GM23338 (cell line): ENCODE measurements around the gene ARL5A. TPM values are rescaled to one million over a fixed set of nuclear protein-coding genes. Genes with fewer than 3 reads are reported as not detected.

Experiments
- ATAC-seq: fragments of 200-7000 bp; cut with Tn5 transposase; 3 replicates; pipeline ENCODE4 v1.9.1; 2020
- DNase-seq: peaks from one replicate; pipeline ENCODE4 v3.0.0-alpha.2; 2015; ENCODE audit warnings: low spot score
- H2AFZ ChIP-seq: fragments of 200-600 bp; sonication (generic); 2 replicates; pipeline ENCODE4 v1.8.0; 2016; ENCODE audit warnings: antibody characterized with exemption, mild to moderate bottlenecking, moderate library complexity
- H3F3A ChIP-seq: fragments of 200-600 bp; sonication (generic); replicated peaks from 2 replicates; pipeline ENCODE4 v1.8.0; 2017; ENCODE audit warnings: antibody characterized with exemption, mixed run types, low read depth
- H3K27ac ChIP-seq: fragments of 200-600 bp; sonication (generic); 2 replicates; pipeline ENCODE4 v1.6.1; 2016; ENCODE audit warnings: low read depth
- H3K27me3 ChIP-seq: fragments of 200-600 bp; sonication (generic); 2 replicates; pipeline ENCODE4 v1.8.0; 2016; ENCODE audit warnings: mild to moderate bottlenecking, mixed run types, moderate library complexity; ENCODE audit not compliant: insufficient read depth
- H3K36me3 ChIP-seq: fragments of 200-600 bp; sonication (generic); 2 replicates; pipeline ENCODE4 v1.8.0; 2016; ENCODE audit warnings: mild to moderate bottlenecking; ENCODE audit not compliant: insufficient read depth
- H3K4me1 ChIP-seq: fragments of 200-600 bp; sonication (generic); 2 replicates; pipeline ENCODE4 v1.8.0; 2016; ENCODE audit warnings: mild to moderate bottlenecking, moderate library complexity; ENCODE audit not compliant: insufficient read depth
- H3K4me2 ChIP-seq: fragments of 200-600 bp; sonication (generic); 2 replicates; pipeline ENCODE4 v1.7.1; 2017; ENCODE audit warnings: mixed run types
- H3K4me3 ChIP-seq: fragments of 200-600 bp; sonication (generic); 2 replicates; pipeline ENCODE4 v1.6.1; 2016; ENCODE audit warnings: mixed run types
- H3K79me2 ChIP-seq: fragments of 200-600 bp; sonication (generic); replicated peaks from 2 replicates; pipeline ENCODE4 v1.8.0; 2017; ENCODE audit warnings: mild to moderate bottlenecking; ENCODE audit not compliant: insufficient read depth
- H3K9me2 ChIP-seq: fragments of 200-600 bp; sonication (generic); 2 replicates; pipeline ENCODE4 v1.8.0; 2017; ENCODE audit not compliant: insufficient read depth
- H4K20me1 ChIP-seq: fragments of 200-600 bp; sonication (generic); replicated peaks from 2 replicates; pipeline ENCODE4 v1.8.0; 2017; ENCODE audit warnings: mild to moderate bottlenecking; ENCODE audit not compliant: insufficient read depth
- H3K27ac Mint-ChIP-seq: 2 replicates; pipeline ENCODE4 v1.8.0; 2020; ENCODE audit warnings: inconsistent platforms, mild to moderate bottlenecking, moderate library complexity, mixed read lengths
- H3K27me3 Mint-ChIP-seq: 3 replicates; pipeline ENCODE4 v1.8.0; 2022; ENCODE audit warnings: low read depth, mild to moderate bottlenecking, moderate library complexity, mixed read lengths, inconsistent platforms; ENCODE audit not compliant: insufficient read depth, poor library complexity
- H3K36me3 Mint-ChIP-seq: 3 replicates; pipeline ENCODE4 v1.8.0; 2021; ENCODE audit warnings: low read depth, mild to moderate bottlenecking, inconsistent platforms, moderate library complexity, mixed read lengths
- H3K4me1 Mint-ChIP-seq: 3 replicates; pipeline ENCODE4 v1.8.0; 2020; ENCODE audit warnings: mild to moderate bottlenecking, inconsistent platforms, mixed read lengths
- H3K4me3 Mint-ChIP-seq: 3 replicates; pipeline ENCODE4 v1.8.0; 2021; ENCODE audit warnings: moderate library complexity, mild to moderate bottlenecking, inconsistent platforms, mixed read lengths
- H3K9me3 Mint-ChIP-seq: 3 replicates; pipeline ENCODE4 v1.8.0; 2020; ENCODE audit warnings: moderate library complexity, mild to moderate bottlenecking, inconsistent platforms, mixed read lengths
- CREB1 ChIP-seq: fragments of 250-450 bp; sonication (Bioruptor Pico); IDR thresholded peaks from 2 replicates; pipeline ENCODE4 v1.5.0; 2020; ENCODE audit warnings: low read depth, mild to moderate bottlenecking, moderate library complexity
- CTCF ChIP-seq, 2 experiments: fragments of 200-600 bp in 1 of 2; sonication (generic) in 1 of 2; conservative IDR thresholded peaks; 2 replicates each; pipeline versions ENCODE4 v1.5.1 to v1.6.1; 2016 to 2017; ENCODE audit warnings: antibody characterized with exemption in 2 of 2, low read depth in 2 of 2, mild to moderate bottlenecking in 2 of 2, moderate library complexity in 1 of 2
- ETS1 ChIP-seq: IDR thresholded peaks from 2 replicates; pipeline ENCODE4 v1.6.1; 2016; ENCODE audit warnings: antibody characterized with exemption
- EZH2 ChIP-seq: fragments of 200-600 bp; sonication (generic); IDR thresholded peaks from one replicate; pipeline ENCODE4 v1.8.0; 2017; ENCODE audit warnings: antibody characterized with exemption, mild to moderate bottlenecking, low read depth; ENCODE audit not compliant: unreplicated experiment
- EZH2phosphoT487 ChIP-seq: fragments of 200-600 bp; sonication (generic); IDR thresholded peaks from one replicate; pipeline ENCODE4 v1.8.1; 2018; ENCODE audit warnings: antibody characterized with exemption; ENCODE audit not compliant: unreplicated experiment
- JUNB ChIP-seq: IDR thresholded peaks from one replicate; pipeline ENCODE4 v1.6.1; 2016; ENCODE audit warnings: antibody characterized with exemption; ENCODE audit not compliant: unreplicated experiment
- NANOG ChIP-seq: IDR thresholded peaks from 2 replicates; pipeline ENCODE4 v1.6.1; 2016; ENCODE audit warnings: antibody characterized with exemption, borderline replicate concordance
- POLR2AphosphoS5 ChIP-seq: IDR thresholded peaks from 2 replicates; pipeline ENCODE4 v1.6.1; 2016; ENCODE audit warnings: antibody characterized with exemption, low read depth
- REST ChIP-seq: IDR thresholded peaks from one replicate; pipeline ENCODE4 v1.6.1; 2018; ENCODE audit warnings: antibody characterized with exemption; ENCODE audit not compliant: unreplicated experiment
- STAT1 ChIP-seq: IDR thresholded peaks from one replicate; pipeline ENCODE4 v1.6.1; 2016; ENCODE audit warnings: antibody characterized with exemption; ENCODE audit not compliant: unreplicated experiment
- ZNF114 ChIP-seq: fragments of 250-450 bp; sonication (Bioruptor Pico); IDR thresholded peaks from 2 replicates; pipeline ENCODE4 v1.5.0; 2020; ENCODE audit warnings: mild to moderate bottlenecking, moderate library complexity
- ZNF331 ChIP-seq: fragments of 250-450 bp; sonication (Bioruptor Pico); IDR thresholded peaks from 2 replicates; pipeline ENCODE4 v1.5.0; 2020; ENCODE audit warnings: low read depth, mild to moderate bottlenecking, moderate library complexity
- polyA plus RNA-seq: library from polyadenylated mRNA; unstranded; fragments of >200 nt; fragmentation: Nextera tagmentation; extraction: Ambion mirVana; gene quantifications from 2 replicates; pipeline ENCODE4 v1.2.1, GENCODE V29; 2016
- total RNA-seq: library from RNA; depleted of rRNA; stranded (reverse); fragments of >200 nt; shearing (Covaris generic); gene quantifications from 2 replicates; pipeline ENCODE4 v1.2.3, GENCODE V29; 2014

ARL5A gene
- total and polyA plus RNA-seq, 2 experiments from 2014 or later = 26.8 to 104 TPM

DNA sequence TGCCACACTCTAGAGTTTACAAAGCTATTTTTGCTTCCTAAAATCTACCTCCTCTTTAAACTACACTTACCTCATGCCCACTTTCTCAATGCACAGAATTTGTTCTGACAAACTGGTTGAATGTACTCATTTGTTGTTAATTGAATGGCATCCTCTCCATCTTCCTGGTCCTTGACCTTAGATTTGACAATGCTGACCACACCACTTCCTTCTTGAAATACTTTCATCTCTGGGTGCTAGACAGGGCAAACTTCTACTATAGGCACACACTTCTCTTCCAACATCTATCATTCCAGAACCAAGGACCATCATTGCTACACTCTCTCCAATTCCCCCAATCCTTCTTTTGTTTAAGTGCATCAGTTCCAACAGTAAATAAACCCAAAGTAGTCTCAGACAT lies 22.3 kb downstream of the ARL5A start (continued):
- TF ChIP-seq ZNF331 = no peak
- no peak for TF ChIP-seq REST
- no peak for TF ChIP-seq ZNF114 (CRISPR knock-in tag)
- no peak for TF ChIP-seq NANOG
- no peak for TF ChIP-seq STAT1
- TF ChIP-seq EZH2phosphoT487 = no peak
- TF ChIP-seq ETS1 = no peak
- TF ChIP-seq JUNB = no peak
- TF ChIP-seq CREB1 (CRISPR knock-in tag) = no peak

- H3K9me3 Mint-ChIP-seq = no peaks in the 10 kb centered on the region
Measured at GRCh38 chr2:151805343-151805742, 22.9 kb downstream of the ARL5A start.

More at GRCh38 chr2:151805343-151805742, 22.9 kb downstream of the ARL5A start:
- H3K4me3 Mint-ChIP-seq = no peak overlapping the region
- Histone ChIP-seq H3K79me2 (no peaks in the 10 kb centered on the region), H3F3A (no peaks in the 10 kb centered on the region), H3K27me3 (no peaks in the 10 kb centered on the region), H3K9me2 (no peaks in the 10 kb centered on the region), H4K20me1 (no peaks in the 10 kb centered on the region), H3K4me1 (no peaks in the 10 kb centered on the region), H2AFZ (no peak overlapping the region), H3K36me3 (peaks cover 12% of the 10 kb centered on the region), H3K27ac (no peak overlapping the region), H3K4me3 (no peak overlapping the region), H3K4me2 (no peak overlapping the region)
- H3K4me1 Mint-ChIP-seq = no peaks in the 10 kb centered on the region
- no peak overlapping the region for H3K27ac Mint-ChIP-seq
- TF ChIP-seq NANOG (no peak), ZNF114 (CRISPR knock-in tag) (no peak), ZNF331 (no peak), REST (no peak), STAT1 (no peak), POLR2AphosphoS5 (no peak), CREB1 (CRISPR knock-in tag) (no peak), CTCF (conservative IDR thresholded peaks at IDR 0.05; ENCODE audit: low read depth in 2 of 2) (no peak), EZH2 (no peak)
- no peak for ATAC-seq
- no peaks in the 10 kb centered on the region for H3K27me3 Mint-ChIP-seq
- no peak for DNase-seq
- peaks cover 15% of the 10 kb centered on the region; the same call in 2 of the 3 replicates for H3K36me3 Mint-ChIP-seq
